Loucy (cell line): ENCODE data around the gene GRIK2.

Experiments used
- H2AFZ ChIP-seq: fragments of 200-600 bp; sonication (generic); 2 replicates; pipeline ENCODE4 v1.6.0; 2016; ENCODE audit warnings: antibody characterized with exemption, mild to moderate bottlenecking, low read length, moderate library complexity
- H3F3A ChIP-seq: fragments of 200-600 bp; 2 replicates; pipeline ENCODE4 v1.6.0; 2016; ENCODE audit warnings: antibody characterized with exemption, low read depth, mild to moderate bottlenecking
- H3K27me3 ChIP-seq: fragments of 200-600 bp; sonication (generic); 2 replicates; pipeline ENCODE4 v1.6.1; 2014; ENCODE audit warnings: low read length, mild to moderate bottlenecking; ENCODE audit not compliant: insufficient read depth, poor library complexity, severe bottlenecking
- H3K36me3 ChIP-seq: fragments of 200-600 bp; sonication (generic); 2 replicates; pipeline ENCODE4 v1.6.1; 2016; ENCODE audit warnings: low read length; ENCODE audit not compliant: insufficient read depth
- H3K4me1 ChIP-seq: fragments of 200-600 bp; sonication (generic); 2 replicates; pipeline ENCODE4 v1.5.1; 2014; ENCODE audit warnings: low read length, mild to moderate bottlenecking; ENCODE audit not compliant: insufficient read depth, poor library complexity, severe bottlenecking
- H3K4me2 ChIP-seq: fragments of 200-600 bp; sonication (generic); 2 replicates; pipeline ENCODE4 v1.6.0; 2014; ENCODE audit warnings: antibody characterized with exemption, low read length, low read depth, mild to moderate bottlenecking; ENCODE audit not compliant: poor library complexity, severe bottlenecking
- H3K4me3 ChIP-seq: fragments of 200-600 bp; sonication (generic); 2 replicates; pipeline ENCODE4 v1.5.1; 2014; ENCODE audit warnings: low read length, mild to moderate bottlenecking, mixed read lengths; ENCODE audit not compliant: poor library complexity, severe bottlenecking
- H3K79me2 ChIP-seq: fragments of 200-600 bp; sonication (generic); 2 replicates; pipeline ENCODE4 v1.6.1; 2014; ENCODE audit warnings: low read length; ENCODE audit not compliant: insufficient read depth
- H3K9ac ChIP-seq: fragments of 200-600 bp; sonication (generic); 2 replicates; pipeline ENCODE4 v1.6.0; 2014; ENCODE audit warnings: mild to moderate bottlenecking, low read depth, low read length, moderate library complexity; ENCODE audit not compliant: poor library complexity, severe bottlenecking
- H3K9me2 ChIP-seq: fragments of 200-600 bp; sonication (generic); replicated peaks from 2 replicates; pipeline ENCODE4 v1.6.1; 2016; ENCODE audit warnings: low read depth, low read length, mixed read lengths
- H3K9me3 ChIP-seq: fragments of 200-600 bp; sonication (generic); 2 replicates; pipeline ENCODE4 v1.6.1; 2014; ENCODE audit warnings: mild to moderate bottlenecking, antibody characterized with exemption, low read length, low read depth; ENCODE audit not compliant: insufficient read depth
- H4K20me1 ChIP-seq: fragments of 200-600 bp; sonication (generic); 2 replicates; pipeline ENCODE4 v1.6.0; 2014; ENCODE audit warnings: antibody characterized with exemption, low read length, mild to moderate bottlenecking; ENCODE audit not compliant: insufficient read depth, poor library complexity, severe bottlenecking
- EZH2phosphoT487 ChIP-seq: fragments of 200-600 bp; IDR thresholded peaks from 2 replicates; pipeline ENCODE4 v1.6.1; 2018; ENCODE audit warnings: antibody characterized with exemption, mild to moderate bottlenecking, moderate library complexity, borderline replicate concordance
- TF ChIP-seq, protein P1 (sequence below): fragments of 200-600 bp; sonication (generic); conservative IDR thresholded peaks from 2 replicates; pipeline ENCODE4 v1.5.1; 2014; ENCODE audit warnings: mild to moderate bottlenecking, antibody characterized with exemption, low read length

Gene GRIK2

DNA sequence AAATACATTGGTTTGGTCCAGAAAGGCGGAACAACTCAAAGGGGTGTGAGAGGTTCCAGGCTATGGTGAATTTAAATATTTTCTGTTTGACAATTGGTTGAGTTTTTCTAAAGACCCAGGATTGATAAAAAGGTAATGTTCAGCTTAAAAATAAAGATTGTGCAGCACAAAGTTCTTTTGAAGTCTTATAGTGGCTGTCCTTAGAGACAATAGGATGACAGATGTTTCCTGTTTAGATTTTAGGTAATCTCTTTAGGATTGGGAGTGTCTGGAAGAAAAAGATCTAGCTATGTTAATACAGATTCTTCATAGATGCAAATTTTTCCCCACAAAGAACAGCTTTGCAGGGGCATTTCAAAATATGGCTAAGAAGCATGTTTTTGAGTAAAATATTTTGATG lies 119.7 kb downstream of the GRIK2 start:
- H3K4me3 ChIP-seq: no peak overlapping the region
- TF ChIP-seq, protein P1, sequence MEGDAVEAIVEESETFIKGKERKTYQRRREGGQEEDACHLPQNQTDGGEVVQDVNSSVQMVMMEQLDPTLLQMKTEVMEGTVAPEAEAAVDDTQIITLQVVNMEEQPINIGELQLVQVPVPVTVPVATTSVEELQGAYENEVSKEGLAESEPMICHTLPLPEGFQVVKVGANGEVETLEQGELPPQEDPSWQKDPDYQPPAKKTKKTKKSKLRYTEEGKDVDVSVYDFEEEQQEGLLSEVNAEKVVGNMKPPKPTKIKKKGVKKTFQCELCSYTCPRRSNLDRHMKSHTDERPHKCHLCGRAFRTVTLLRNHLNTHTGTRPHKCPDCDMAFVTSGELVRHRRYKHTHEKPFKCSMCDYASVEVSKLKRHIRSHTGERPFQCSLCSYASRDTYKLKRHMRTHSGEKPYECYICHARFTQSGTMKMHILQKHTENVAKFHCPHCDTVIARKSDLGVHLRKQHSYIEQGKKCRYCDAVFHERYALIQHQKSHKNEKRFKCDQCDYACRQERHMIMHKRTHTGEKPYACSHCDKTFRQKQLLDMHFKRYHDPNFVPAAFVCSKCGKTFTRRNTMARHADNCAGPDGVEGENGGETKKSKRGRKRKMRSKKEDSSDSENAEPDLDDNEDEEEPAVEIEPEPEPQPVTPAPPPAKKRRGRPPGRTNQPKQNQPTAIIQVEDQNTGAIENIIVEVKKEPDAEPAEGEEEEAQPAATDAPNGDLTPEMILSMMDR: no peak
- no peak for TF ChIP-seq EZH2phosphoT487
- no peaks in the 10 kb centered on the region for H3K79me2 ChIP-seq
- H3K9ac ChIP-seq: no peak overlapping the region
- no peaks in the 10 kb centered on the region for H3K36me3 ChIP-seq
- no peaks in the 10 kb centered on the region for H3F3A ChIP-seq
- H3K9me2 ChIP-seq: no peaks in the 10 kb centered on the region
- H2AFZ ChIP-seq: no peak overlapping the region
- H3K4me2 ChIP-seq: no peak overlapping the region
- H4K20me1 ChIP-seq: no peaks in the 10 kb centered on the region
- H3K27me3 ChIP-seq: no peaks in the 10 kb centered on the region
- no peaks in the 10 kb centered on the region for H3K4me1 ChIP-seq
- no peaks in the 10 kb centered on the region for H3K9me3 ChIP-seq

DNA sequence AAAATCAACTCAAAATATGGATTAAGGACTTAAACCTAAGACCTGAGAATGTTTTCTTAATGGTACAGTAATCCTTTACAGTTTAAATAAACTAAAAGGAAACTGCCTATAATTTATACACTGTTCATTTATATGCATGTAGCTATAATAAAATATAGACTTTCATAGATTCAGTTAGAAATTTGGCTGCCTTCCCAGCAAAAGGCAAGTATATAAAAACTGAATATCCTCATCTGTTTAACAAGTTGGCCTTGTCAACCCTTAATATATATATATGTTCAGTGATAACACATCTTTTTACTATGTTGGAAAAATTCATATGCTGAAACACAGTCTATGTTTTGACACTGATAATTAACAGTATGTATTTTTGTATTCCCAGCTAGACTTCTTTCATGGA lies 123.1 kb downstream of the GRIK2 start:
- no peak overlapping the region for H3K4me2 ChIP-seq
- no peak overlapping the region for H3K4me3 ChIP-seq
- H3F3A ChIP-seq: no peaks in the 10 kb centered on the region
- H3K9me2 ChIP-seq: no peaks in the 10 kb centered on the region
- H2AFZ ChIP-seq: no peak overlapping the region
- H3K79me2 ChIP-seq: no peaks in the 10 kb centered on the region
- no peaks in the 10 kb centered on the region for H3K4me1 ChIP-seq
- H3K9me3 ChIP-seq: no peaks in the 10 kb centered on the region
- no peak overlapping the region for H3K9ac ChIP-seq
- TF ChIP-seq EZH2phosphoT487: no peak
- TF ChIP-seq, protein P1: no peak
- H3K27me3 ChIP-seq: no peaks in the 10 kb centered on the region
- no peaks in the 10 kb centered on the region for H3K36me3 ChIP-seq
- no peaks in the 10 kb centered on the region for H4K20me1 ChIP-seq

DNA sequence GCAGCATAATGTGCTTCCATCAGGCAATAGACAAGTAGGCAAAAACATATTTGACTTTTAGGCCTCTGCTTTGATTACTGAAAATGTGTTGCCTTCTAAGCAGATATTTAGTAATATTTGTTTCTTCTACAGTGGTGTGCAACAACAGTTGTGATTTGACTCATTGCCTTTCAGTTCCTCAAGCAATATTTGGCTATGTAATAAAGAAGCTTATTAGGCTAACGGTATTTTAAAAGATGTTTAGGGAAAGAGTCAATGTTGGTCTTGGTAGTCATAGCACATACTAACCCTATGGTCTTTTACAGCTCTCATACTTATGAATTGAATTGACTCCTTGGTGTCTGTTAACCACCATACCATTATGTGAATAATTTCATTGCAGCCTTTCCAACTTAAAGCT lies 124.1 kb downstream of the GRIK2 start:
- H4K20me1 ChIP-seq: no peaks in the 10 kb centered on the region
- no peak overlapping the region for H3K4me3 ChIP-seq
- H3K4me2 ChIP-seq: no peak overlapping the region
- H3F3A ChIP-seq: no peaks in the 10 kb centered on the region
- H3K27me3 ChIP-seq: no peaks in the 10 kb centered on the region
- no peaks in the 10 kb centered on the region for H3K36me3 ChIP-seq
- no peaks in the 10 kb centered on the region for H3K9me3 ChIP-seq
- H3K4me1 ChIP-seq: no peaks in the 10 kb centered on the region
- H3K9ac ChIP-seq: no peak overlapping the region
- TF ChIP-seq, protein P1: no peak
- TF ChIP-seq EZH2phosphoT487: no peak
- H2AFZ ChIP-seq: no peak overlapping the region
- H3K79me2 ChIP-seq: no peaks in the 10 kb centered on the region
- no peaks in the 10 kb centered on the region for H3K9me2 ChIP-seq
